Neural cell (in vitro differentiated cells): ENCODE data around the gene PREB. TPM values are rescaled to one million over a fixed set of nuclear protein-coding genes. Genes with fewer than 3 reads are reported as not detected.
A peak's percentile ranks its signal among the peaks of the same experiment; 100 is the strongest.

ENCODE experiments used
- H2AFZ ChIP-seq: fragments of 200-600, 300-800 bp; sonication (generic), shearing (Covaris generic); 2 replicates; pipeline ENCODE4 v1.6.0; 2014; ENCODE audit warnings: low read depth, mild to moderate bottlenecking, antibody characterized with exemption, low read length, moderate library complexity
- H3F3A ChIP-seq: fragments of 200-600 bp; shearing (Covaris generic); 2 replicates; pipeline ENCODE4 v1.6.1; 2016; ENCODE audit warnings: mild to moderate bottlenecking, moderate library complexity, mixed read lengths, antibody characterized with exemption, low read length; ENCODE audit not compliant: insufficient read depth, poor library complexity, severe bottlenecking
- H3K27ac ChIP-seq: fragments of 200-600, 300-800 bp; sonication (generic), shearing (Covaris generic); 2 replicates; pipeline ENCODE4 v1.5.1; 2014; ENCODE audit warnings: mild to moderate bottlenecking, low read length, moderate library complexity
- H3K27me3 ChIP-seq: fragments of 300-800, 200-600 bp; sonication (generic), shearing (Covaris generic); 2 replicates; pipeline ENCODE4 v1.6.0; 2014; ENCODE audit warnings: mild to moderate bottlenecking, low read depth, low read length, moderate library complexity; ENCODE audit not compliant: insufficient read depth
- H3K36me3 ChIP-seq: fragments of 300-800, 200-600 bp; sonication (generic), shearing (Covaris generic); 2 replicates; pipeline ENCODE4 v1.5.1; 2014; ENCODE audit warnings: mild to moderate bottlenecking, antibody characterized with exemption, low read length, moderate library complexity; ENCODE audit not compliant: insufficient read depth
- H3K4me2 ChIP-seq: fragments of 300-800, 200-600 bp; sonication (generic), shearing (Covaris generic); 2 replicates; pipeline ENCODE4 v1.6.0; 2014; ENCODE audit warnings: mild to moderate bottlenecking, low read length
- H3K4me3 ChIP-seq: fragments of 300-800, 200-600 bp; sonication (generic), shearing (Covaris generic); 2 replicates; pipeline ENCODE4 v1.5.1; 2014; ENCODE audit warnings: mild to moderate bottlenecking, low read length, moderate library complexity
- H3K79me2 ChIP-seq: fragments of 200-600 bp; shearing (Covaris generic); replicated peaks from 2 replicates; pipeline ENCODE4 v1.6.0; 2014; ENCODE audit warnings: mild to moderate bottlenecking, low read length, moderate library complexity; ENCODE audit not compliant: insufficient read depth
- H3K9ac ChIP-seq: fragments of 300-800, 200-600 bp; sonication (generic), shearing (Covaris generic); 2 replicates; pipeline ENCODE4 v1.6.1; 2016; ENCODE audit warnings: mild to moderate bottlenecking, low read length, mixed read lengths
- H3K9me2 ChIP-seq: fragments of 200-600 bp; shearing (Covaris generic); 2 replicates; pipeline ENCODE4 v1.6.1; 2016; ENCODE audit warnings: mild to moderate bottlenecking, low read length, mixed read lengths; ENCODE audit not compliant: insufficient read depth
- H3K9me3 ChIP-seq: fragments of 200-600, 300-800 bp; sonication (generic), shearing (Covaris generic); 2 replicates; pipeline ENCODE4 v1.6.1; 2016; ENCODE audit warnings: mild to moderate bottlenecking, mixed run types, low read length, moderate library complexity, mixed read lengths
- H4K20me1 ChIP-seq: fragments of 200-600 bp; shearing (Covaris generic); 2 replicates; pipeline ENCODE4 v1.6.1; 2016; ENCODE audit warnings: mild to moderate bottlenecking, mixed run types; ENCODE audit not compliant: insufficient read depth
- CTCF ChIP-seq: fragments of 450-650 bp; IDR thresholded peaks from 2 replicates; pipeline ENCODE4 v1.5.1; 2014; ENCODE audit warnings: antibody characterized with exemption, mild to moderate bottlenecking, moderate library complexity; ENCODE audit not compliant: poor library complexity, severe bottlenecking
- EP300 ChIP-seq: fragments of 450-650 bp; conservative IDR thresholded peaks from 2 replicates; pipeline ENCODE4 v1.6.1; 2014; ENCODE audit warnings: antibody characterized with exemption, mild to moderate bottlenecking, moderate library complexity; ENCODE audit not compliant: poor library complexity, severe bottlenecking
- EZH2 ChIP-seq: fragments of 200-600, 300-800 bp; shearing (Covaris generic), sonication (generic); IDR thresholded peaks from 2 replicates; pipeline ENCODE4 v1.6.1; 2014; ENCODE audit warnings: antibody characterized with exemption, low read length, borderline replicate concordance, mild to moderate bottlenecking; ENCODE audit not compliant: insufficient read depth, poor library complexity, severe bottlenecking
- MXI1 ChIP-seq: fragments of 450-650 bp; conservative IDR thresholded peaks from 2 replicates; pipeline ENCODE4 v1.6.1; 2014; ENCODE audit warnings: antibody characterized with exemption, mild to moderate bottlenecking; ENCODE audit not compliant: poor library complexity, severe bottlenecking
- POLR2AphosphoS5 ChIP-seq: IDR thresholded peaks from 2 replicates; pipeline ENCODE4 v1.6.1; 2012
- RAD21 ChIP-seq: fragments of 450-650 bp; conservative IDR thresholded peaks from 2 replicates; pipeline ENCODE4 v1.6.1; 2014; ENCODE audit warnings: antibody characterized with exemption, mild to moderate bottlenecking, moderate library complexity
- SMC3 ChIP-seq: fragments of 450-650 bp; conservative IDR thresholded peaks from 2 replicates; pipeline ENCODE4 v1.6.1; 2014; ENCODE audit warnings: antibody characterized with exemption, mild to moderate bottlenecking, moderate library complexity; ENCODE audit not compliant: poor library complexity
- TAF1 ChIP-seq: IDR thresholded peaks from 2 replicates; pipeline ENCODE4 v1.6.1; 2012; ENCODE audit warnings: low read depth
- polyA plus RNA-seq: library from polyadenylated mRNA; depleted of rRNA; stranded (reverse); fragments of >200 nt; gene quantifications from 2 replicates; pipeline ENCODE4 v1.2.3, GENCODE V29; 2014
- TF ChIP-seq, protein P1 (sequence below): IDR thresholded peaks from 2 replicates; pipeline ENCODE4 v1.6.1; 2012; ENCODE audit warnings: borderline replicate concordance

Gene PREB
- polyA plus RNA-seq, 1 donor from 2014 or later = 121 TPM

GRCh38 chr2:27118525-27119329, 15.7 kb downstream of the PREB start, which contains the start of gene CGREF1:
TSS of gene CGREF1 (minus strand) at chr2:27119128. CDS start at chr2:27104366, 14,762 bp downstream.
- Histone ChIP-seq H4K20me1 (no peaks in the 10 kb centered on the region), H3K9me3 (no peaks in the 10 kb centered on the region), H3K27me3 (peaks cover 25% of the 10 kb centered on the region)

GRCh38 chr2:27117995-27118524, 16.4 kb downstream of the PREB start:
- peak overlapping the region; percentile 60 for H2AFZ ChIP-seq
- H3K4me2 ChIP-seq = peak overlapping the region; percentile 65
- H3K9ac ChIP-seq = peak overlapping the region; percentile 60
- H3K27me3 ChIP-seq = peaks cover 23% of the 10 kb centered on the region
- peak overlapping the region; percentile 83 for H3K4me3 ChIP-seq
- H3K27ac ChIP-seq = no peak overlapping the region
- H3K79me2 ChIP-seq = no peaks in the 10 kb centered on the region
- no peak for TF ChIP-seq TAF1
- TF ChIP-seq POLR2AphosphoS5 = no peak
- no peak for TF ChIP-seq EP300
- TF ChIP-seq, protein P1, sequence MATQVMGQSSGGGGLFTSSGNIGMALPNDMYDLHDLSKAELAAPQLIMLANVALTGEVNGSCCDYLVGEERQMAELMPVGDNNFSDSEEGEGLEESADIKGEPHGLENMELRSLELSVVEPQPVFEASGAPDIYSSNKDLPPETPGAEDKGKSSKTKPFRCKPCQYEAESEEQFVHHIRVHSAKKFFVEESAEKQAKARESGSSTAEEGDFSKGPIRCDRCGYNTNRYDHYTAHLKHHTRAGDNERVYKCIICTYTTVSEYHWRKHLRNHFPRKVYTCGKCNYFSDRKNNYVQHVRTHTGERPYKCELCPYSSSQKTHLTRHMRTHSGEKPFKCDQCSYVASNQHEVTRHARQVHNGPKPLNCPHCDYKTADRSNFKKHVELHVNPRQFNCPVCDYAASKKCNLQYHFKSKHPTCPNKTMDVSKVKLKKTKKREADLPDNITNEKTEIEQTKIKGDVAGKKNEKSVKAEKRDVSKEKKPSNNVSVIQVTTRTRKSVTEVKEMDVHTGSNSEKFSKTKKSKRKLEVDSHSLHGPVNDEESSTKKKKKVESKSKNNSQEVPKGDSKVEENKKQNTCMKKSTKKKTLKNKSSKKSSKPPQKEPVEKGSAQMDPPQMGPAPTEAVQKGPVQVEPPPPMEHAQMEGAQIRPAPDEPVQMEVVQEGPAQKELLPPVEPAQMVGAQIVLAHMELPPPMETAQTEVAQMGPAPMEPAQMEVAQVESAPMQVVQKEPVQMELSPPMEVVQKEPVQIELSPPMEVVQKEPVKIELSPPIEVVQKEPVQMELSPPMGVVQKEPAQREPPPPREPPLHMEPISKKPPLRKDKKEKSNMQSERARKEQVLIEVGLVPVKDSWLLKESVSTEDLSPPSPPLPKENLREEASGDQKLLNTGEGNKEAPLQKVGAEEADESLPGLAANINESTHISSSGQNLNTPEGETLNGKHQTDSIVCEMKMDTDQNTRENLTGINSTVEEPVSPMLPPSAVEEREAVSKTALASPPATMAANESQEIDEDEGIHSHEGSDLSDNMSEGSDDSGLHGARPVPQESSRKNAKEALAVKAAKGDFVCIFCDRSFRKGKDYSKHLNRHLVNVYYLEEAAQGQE = no peak
- TF ChIP-seq SMC3 = no peak
- no peaks in the 10 kb centered on the region for H3K9me3 ChIP-seq
- no peaks in the 10 kb centered on the region for H3K9me2 ChIP-seq
- no peaks in the 10 kb centered on the region for H3K36me3 ChIP-seq
- no peaks in the 10 kb centered on the region for H4K20me1 ChIP-seq
- H3F3A ChIP-seq = no peaks in the 10 kb centered on the region

More at GRCh38 chr2:27118525-27119329, 15.7 kb downstream of the PREB start, which contains the start of gene CGREF1:
- peak within 1 kb of the TSS; percentile 65 for H3K4me2 ChIP-seq
- H3K79me2 ChIP-seq = no peaks in the 10 kb centered on the region
- peak within 1 kb of the TSS; percentile 60 for H2AFZ ChIP-seq
- H3K4me3 ChIP-seq = peak within 1 kb of the TSS; percentile 83
- H3K9me2 ChIP-seq = no peaks in the 10 kb centered on the region
- H3K36me3 ChIP-seq = no peaks in the 10 kb centered on the region
- peak within 1 kb of the TSS; percentile 60 for H3K9ac ChIP-seq
- no peak for TF ChIP-seq RAD21
- no peak for TF ChIP-seq EP300
- peak; percentile 53 for TF ChIP-seq POLR2AphosphoS5
- TF ChIP-seq SMC3 = no peak
- TF ChIP-seq, protein P1 = peak; percentile 57
- TF ChIP-seq CTCF = no peak
- TF ChIP-seq MXI1 = peak; percentile 90
- no peak for TF ChIP-seq EZH2
- TF ChIP-seq TAF1 = no peak
- no peaks in the 10 kb centered on the region for H3F3A ChIP-seq
- no peak within 1 kb of the TSS for H3K27ac ChIP-seq
